Endothelial cell of umbilical vein (primary cell): ENCODE measurements around the gene METRNL. TPM values are rescaled to one million over a fixed set of nuclear protein-coding genes. Genes with fewer than 3 reads are reported as not detected.

ENCODE experiments used
- Bru-seq: library from RNA; stranded (reverse); fragments of 400-500 nt; gene quantifications from one replicate; lab custom pipeline; 2021; lab: Mats Ljungman, UMichigan
- BruChase-seq, 2 experiments: library from RNA; stranded (reverse); fragments of 400-500 nt; gene quantifications; one replicate each; lab custom pipeline; 2021; lab: Mats Ljungman, UMichigan
- BruUV-seq: library from RNA; stranded (reverse); fragments of 400-500 nt; replicated peaks from 2 replicates; lab custom pipeline; 2021; lab: Mats Ljungman, UMichigan
- CTCF ChIA-PET: fragments of 300-600, 350-600 bp; sonication (Branson Sonifier 250); formaldehyde crosslinking; loops from one replicate; lab custom pipeline; 2021; ENCODE audit warnings: antibody characterized with exemption, inconsistent platforms; lab: Charles Lee
- POLR2A ChIA-PET: fragments of 300-600, 350-600 bp; sonication (Branson Sonifier 250); formaldehyde crosslinking; loops from one replicate; lab custom pipeline; 2021; ENCODE audit warnings: antibody characterized with exemption, inconsistent platforms; lab: Charles Lee
- DNase-seq: peaks from one replicate; pipeline ENCODE4 v3.0.0-alpha.2; 2011; ENCODE audit warnings: low read depth, low spot score
- FAIRE-seq: peaks from 2 replicates; lab custom pipeline; 2011; peaks lifted over from hg19 to GRCh38; lab: Jason Lieb, UNC
- H2AFZ ChIP-seq: 2 replicates; pipeline ENCODE4 v1.6.0; 2012; ENCODE audit warnings: low read depth, low read length, control low read depth, inconsistent platforms
- H3K27ac ChIP-seq: 2 replicates; pipeline ENCODE4 v1.5.1; 2011; ENCODE audit warnings: low read depth, mild to moderate bottlenecking, control low read depth, low read length, moderate library complexity; ENCODE audit not compliant: insufficient read depth
- H3K27me3 ChIP-seq, 2 experiments: 2 replicates each; pipeline versions ENCODE4 v1.6.0 to v1.6.1; 2011; ENCODE audit warnings: low read length in 2 of 2, mixed read lengths in 1 of 2; ENCODE audit not compliant: control insufficient read depth in 2 of 2, insufficient read depth in 2 of 2
- H3K36me3 ChIP-seq, 2 experiments: 2 replicates in 1 of 2; 3 replicates in 1 of 2; pipeline ENCODE4 v1.5.1; 2011; ENCODE audit warnings: low read length in 2 of 2, mild to moderate bottlenecking in 1 of 2, moderate library complexity in 1 of 2; ENCODE audit not compliant: control insufficient read depth in 2 of 2, insufficient read depth in 2 of 2; ENCODE audit errors: extremely low read depth in 1 of 2
- H3K4me1 ChIP-seq: 3 replicates; pipeline ENCODE4 v1.5.1; 2011; ENCODE audit warnings: mild to moderate bottlenecking, low read length; ENCODE audit not compliant: control insufficient read depth, insufficient read depth; ENCODE audit errors: extremely low read depth
- H3K4me2 ChIP-seq: 2 replicates; pipeline ENCODE4 v1.6.1; 2011; ENCODE audit warnings: low read length, control low read depth, mixed read lengths; ENCODE audit not compliant: insufficient read depth
- H3K4me3 ChIP-seq, 3 experiments: fragments of 200-600 bp in 1 of 3; sonication (generic), shearing (Covaris generic) in 1 of 3; replicated peaks in 1 of 3; 2 replicates each; pipeline ENCODE4 v1.5.1; 2011 to 2016; ENCODE audit warnings: control low read depth in 3 of 3, low read length in 3 of 3, mild to moderate bottlenecking in 2 of 3, inconsistent platforms in 1 of 3, low read depth in 1 of 3, moderate library complexity in 1 of 3; ENCODE audit not compliant: insufficient read depth in 1 of 3
- H3K79me2 ChIP-seq: 2 replicates; pipeline ENCODE4 v1.6.0; 2012; ENCODE audit warnings: low read length, inconsistent platforms; ENCODE audit not compliant: control insufficient read depth, insufficient read depth
- H3K9ac ChIP-seq: replicated peaks from 2 replicates; pipeline ENCODE3; 2011; ENCODE audit warnings: low read length, control low read depth; ENCODE audit not compliant: insufficient read depth; ENCODE audit errors: extremely low read depth
- H3K9me1 ChIP-seq: replicated peaks from 3 replicates; pipeline ENCODE4 v1.6.0; 2011; ENCODE audit warnings: mild to moderate bottlenecking, low read length; ENCODE audit not compliant: control insufficient read depth, insufficient read depth; ENCODE audit errors: extremely low read depth
- H3K9me3 ChIP-seq: replicated peaks from 2 replicates; pipeline ENCODE4 v1.5.1; 2012; ENCODE audit warnings: low read length, inconsistent platforms; ENCODE audit not compliant: control insufficient read depth, insufficient read depth
- H4K20me1 ChIP-seq: replicated peaks from 2 replicates; pipeline ENCODE3; 2011; ENCODE audit warnings: mild to moderate bottlenecking, low read length; ENCODE audit not compliant: control insufficient read depth, insufficient read depth; ENCODE audit errors: extremely low read depth
- CTCF ChIP-seq, 2 donors: IDR thresholded peaks; 1 replicate in 1 of 2; 2 replicates in 1 of 2; pipeline ENCODE4 v1.5.1; 2011; ENCODE audit warnings: low read length in 2 of 2, mild to moderate bottlenecking in 2 of 2, moderate library complexity in 2 of 2, control low read depth in 1 of 2, inconsistent platforms in 1 of 2, low read depth in 1 of 2; ENCODE audit not compliant: insufficient read depth in 1 of 2; ENCODE audit errors: extremely low read depth in 1 of 2
- FOS ChIP-seq: IDR thresholded peaks from 2 replicates; pipeline ENCODE4 v1.6.1; 2011; ENCODE audit warnings: mild to moderate bottlenecking, low read length, moderate library complexity, borderline replicate concordance; ENCODE audit not compliant: insufficient read depth
- GATA2 ChIP-seq: IDR thresholded peaks from 2 replicates; pipeline ENCODE4 v1.7.0; 2011; ENCODE audit warnings: low read depth, mild to moderate bottlenecking, moderate library complexity, mixed read lengths, low read length; ENCODE audit not compliant: insufficient read length, insufficient read depth
- JUN ChIP-seq: IDR thresholded peaks from 2 replicates; pipeline ENCODE4 v1.6.1; 2011; ENCODE audit warnings: borderline replicate concordance, low read depth; ENCODE audit not compliant: insufficient read length, insufficient read depth
- MAX ChIP-seq: IDR thresholded peaks from 2 replicates; pipeline ENCODE4 v1.6.1; 2011; ENCODE audit not compliant: insufficient read depth, insufficient read length
- MYC ChIP-seq: IDR thresholded peaks from one replicate; pipeline ENCODE4 v1.6.1; 2011; ENCODE audit warnings: mild to moderate bottlenecking, low read depth, low read length
- POLR2A ChIP-seq: IDR thresholded peaks from 2 replicates; pipeline ENCODE4 v1.6.1; 2012; ENCODE audit warnings: low read depth, mild to moderate bottlenecking, control low read depth, low read length
- POLR2AphosphoS5 ChIP-seq: IDR thresholded peaks from 2 replicates; pipeline ENCODE4 v1.6.1; 2012; ENCODE audit warnings: low read depth, mild to moderate bottlenecking, control low read depth, low read length, moderate library complexity; ENCODE audit not compliant: insufficient read depth
- dilution Hi-C: fragments of 300-500 bp; cut with MboI; formaldehyde crosslinking; loops from one replicate; pipeline ENCODE4 v1.15.0; 2019; ENCODE audit warnings: low sequenced_read_pairs; ENCODE audit not compliant: extremely low pct_ligation_motif_present
- intact Hi-C: fragments of 100-400 bp; cut with micrococcal nuclease; formaldehyde crosslinking; loops from one replicate; pipeline ENCODE4 v1.10.0; 2022
- long read RNA-seq: library from polyadenylated mRNA; stranded (forward); transcript quantifications from one replicate; pipeline ENCODE4 v2.0.0, GENCODE V29; 2021
- polyA minus RNA-seq, 3 experiments: library from RNA; depleted of rRNA, polyadenylated mRNA; stranded (reverse); fragments of >200 nt; gene quantifications; 1 replicate in 1 of 3; 2 replicates in 2 of 3; pipeline ENCODE4 v1.2.3, GENCODE V29; 2011
- polyA plus RNA-seq, 4 experiments: library from polyadenylated mRNA; depleted of rRNA in 3 of 4; stranded (reverse) in 3 of 4; unstranded in 1 of 4; fragments of >200 nt; gene quantifications; 2 replicates each; pipeline versions ENCODE4 v1.2.1 to v1.2.3, GENCODE V29; 2011 to 2012; ENCODE audit warnings: missing spikeins in 1 of 4
- total RNA-seq: library from RNA; stranded (reverse); gene quantifications from 2 replicates; pipeline ENCODE4 v1.2.3, GENCODE V29; 2021

Gene METRNL
- total RNA-seq = 29.5 and 36.6 TPM in 2 replicates
- 54.4 and 67.5 TPM in 2 replicates for polyA plus RNA-seq
- polyA plus RNA-seq (2011; cell fraction: cytosol; rRNA removed) = 21.5 and 36.2 TPM in 2 replicates
- 13.5 and 18.3 TPM in 2 replicates for polyA plus RNA-seq (2011; cell fraction: nucleus; rRNA removed)
- polyA plus RNA-seq (2012) = 19.0 and 36.8 TPM in 2 replicates
- polyA minus RNA-seq = 20.0 and 21.3 TPM in 2 replicates
- 62.9 TPM for polyA minus RNA-seq (2011; cell fraction: cytosol; rRNA and poly(A)+ RNA removed)
- polyA minus RNA-seq (2011; cell fraction: nucleus; rRNA and poly(A)+ RNA removed) = 5.6 and 13.3 TPM in 2 replicates
- percentile 43 among the genes with signal in this experiment for Bru-seq, nascent RNA
- BruChase-seq, experiment 1, labeled RNA remaining after a 6-hour chase = percentile 52 among the genes with signal in this experiment
- percentile 50 among the genes with signal in this experiment for BruChase-seq, experiment 2, labeled RNA remaining after a 2-hour chase
- long read RNA-seq, transcript METRNL-201 (4 exons, 1,605 nt) = major isoform, 45 of 47 reads
- long read RNA-seq, partial matches to known transcripts = 2 of 47 reads
- long read RNA-seq, other reads (novel, unspliced or antisense) = 0 of 47 reads

GRCh38 chr17:83079352-83079747 lies at the start of gene METRNL:
METRNL (plus strand) TSS chr17:83079609; CDS start chr17:83079816, 207 bp downstream.
- Histone ChIP-seq H3K79me2 (peaks cover 28% of the 10 kb centered on the region), H2AFZ (peak within 1 kb of the TSS; percentile 47), H3K27me3 (no peaks in the 10 kb centered on the region), H3K36me3 (no peaks in the 10 kb centered on the region), H3K9me3 (no peaks in the 10 kb centered on the region), H3K4me3 (peak within 1 kb of the TSS; percentile 30 to 56 (median 42)), H3K9ac (peak within 1 kb of the TSS; percentile 43), H3K27ac (no peak within 1 kb of the TSS), H4K20me1 (no peaks in the 10 kb centered on the region), H3K4me1 (peaks cover 19% of the 10 kb centered on the region), H3K9me1 (no peaks in the 10 kb centered on the region), H3K4me2 (peak within 1 kb of the TSS; percentile 63)
- intact Hi-C loops = no loop called here
- TF ChIP-seq POLR2A (peak; percentile 75), POLR2AphosphoS5 (peak; percentile 92), FOS (no peak)
- DNase-seq (no peak), FAIRE-seq (no peak)
- ChIA-PET CTCF (interaction anchor here (0.6 to 1.0 kb wide), 5 partner anchors 9 to 297 kb away, joined by 3 to 6 read pairs (median 4); no protein-coding TSS in a partner anchor), POLR2A (interaction anchor here (0.6 to 0.7 kb wide), 2 partner anchors 31 to 100 kb away, joined by 3 read pairs; no protein-coding TSS in a partner anchor)
- dilution Hi-C loops = no loop called here
- no TSS peak for BruUV-seq

- no peak overlapping the region for H3K4me3 ChIP-seq
- TF ChIP-seq JUN (no peak), CTCF (IDR thresholded peaks at IDR 0.05; ENCODE audit: extremely low read depth in 1 of 2, insufficient read depth in 1 of 2, low read depth in 1 of 2, low read length in 2 of 2) (no peak), FOS (no peak), MYC (no peak), POLR2A (no peak), GATA2 (no peak), MAX (no peak)
- H3K9me3 ChIP-seq = no peaks in the 10 kb centered on the region
- H4K20me1 ChIP-seq = no peaks in the 10 kb centered on the region
- no peaks in the 10 kb centered on the region for H3K27me3 ChIP-seq
- DNase-seq = no peak
- H3K36me3 ChIP-seq = no peaks in the 10 kb centered on the region
- H3K9ac ChIP-seq = no peak overlapping the region
- FAIRE-seq = no peak
- no peak overlapping the region for H3K27ac ChIP-seq
- intact Hi-C loops = no loop called here
- POLR2A ChIA-PET = no interaction called here
- H2AFZ ChIP-seq = no peak overlapping the region
- H3K79me2 ChIP-seq = no peaks in the 10 kb centered on the region
- CTCF ChIA-PET = no interaction called here
- no peaks in the 10 kb centered on the region for H3K4me1 ChIP-seq
- dilution Hi-C loops = no loop called here
- no TSS peak for BruUV-seq
- no peaks in the 10 kb centered on the region for H3K9me1 ChIP-seq
- no peak overlapping the region for H3K4me2 ChIP-seq
Observed at GRCh38 chr17:83030432-83030831, 49.0 kb upstream of the METRNL start.
